Neural progenitor cell (in vitro differentiated cells): Measurements from ENCODE around the gene SERPINH1. TPM values are rescaled to one million over a fixed set of nuclear protein-coding genes. Genes with fewer than 3 reads are reported as not detected.

Experiments used
- DNase-seq: peaks from one replicate; pipeline ENCODE4 v3.0.0-alpha.2; 2016; ENCODE audit warnings: low spot score
- H2AFZ ChIP-seq: fragments of 200-600 bp; sonication (generic); replicated peaks from 2 replicates; pipeline ENCODE4 v1.6.1; 2016; ENCODE audit warnings: antibody characterized with exemption
- H3F3A ChIP-seq: fragments of 200-600 bp; sonication (generic); 2 replicates; pipeline ENCODE4 v1.6.1; 2016; ENCODE audit warnings: antibody characterized with exemption, low read depth
- H3K27ac ChIP-seq: fragments of 200-600 bp; sonication (generic); 2 replicates; pipeline ENCODE4 v1.5.1; 2016; ENCODE audit warnings: mild to moderate bottlenecking
- H3K27me3 ChIP-seq: fragments of 200-600 bp; sonication (generic); 2 replicates; pipeline ENCODE4 v1.6.1; 2016; ENCODE audit warnings: mild to moderate bottlenecking, moderate library complexity
- H3K36me3 ChIP-seq: fragments of 200-600 bp; sonication (generic); 2 replicates; pipeline ENCODE4 v1.5.1; 2016
- H3K4me1 ChIP-seq: fragments of 200-600 bp; sonication (generic); 2 replicates; pipeline ENCODE4 v1.6.1; 2016; ENCODE audit warnings: mixed run types
- H3K4me2 ChIP-seq: fragments of 200-600 bp; sonication (generic); 2 replicates; pipeline ENCODE4 v1.6.1; 2016
- H3K4me3 ChIP-seq: fragments of 200-600 bp; sonication (generic); 2 replicates; pipeline ENCODE4 v1.5.1; 2016
- H3K79me2 ChIP-seq: fragments of 200-600 bp; sonication (generic); 2 replicates; pipeline ENCODE4 v1.6.1; 2016; ENCODE audit warnings: low read depth
- H3K9ac ChIP-seq: fragments of 200-600 bp; sonication (generic); 2 replicates; pipeline ENCODE4 v1.6.1; 2016
- H3K9me3 ChIP-seq: fragments of 200-600 bp; sonication (generic); 2 replicates; pipeline ENCODE4 v1.5.1; 2016; ENCODE audit warnings: low read depth
- H4K20me1 ChIP-seq: fragments of 200-600 bp; sonication (generic); 2 replicates; pipeline ENCODE4 v1.6.1; 2016; ENCODE audit warnings: low read depth
- H3K27ac Mint-ChIP-seq: 3 replicates; pipeline ENCODE4 v1.8.0; 2021; ENCODE audit warnings: mixed read lengths
- H3K27me3 Mint-ChIP-seq: 2 replicates; pipeline ENCODE4 v1.8.0; 2022; ENCODE audit warnings: low read depth, mild to moderate bottlenecking, inconsistent platforms, moderate library complexity, mixed read lengths; ENCODE audit not compliant: insufficient read depth
- H3K36me3 Mint-ChIP-seq: 3 replicates; pipeline ENCODE4 v1.8.0; 2021; ENCODE audit warnings: mixed read lengths
- H3K4me1 Mint-ChIP-seq: 3 replicates; pipeline ENCODE4 v1.8.0; 2021; ENCODE audit warnings: mixed read lengths
- H3K4me3 Mint-ChIP-seq: 3 replicates; pipeline ENCODE4 v1.8.0; 2021; ENCODE audit warnings: mild to moderate bottlenecking, moderate library complexity, mixed read lengths
- H3K9me3 Mint-ChIP-seq: 3 replicates; pipeline ENCODE4 v1.8.0; 2020; ENCODE audit warnings: mixed read lengths
- CTCF ChIP-seq: fragments of 200-600 bp; sonication (generic); IDR thresholded peaks from 2 replicates; pipeline ENCODE4 v1.5.1; 2017; ENCODE audit warnings: antibody characterized with exemption, mild to moderate bottlenecking
- EZH2 ChIP-seq: fragments of 200-600 bp; sonication (generic); IDR thresholded peaks from 2 replicates; pipeline ENCODE4 v1.6.1; 2017; ENCODE audit warnings: antibody characterized with exemption, mild to moderate bottlenecking, moderate library complexity
- EZH2phosphoT487 ChIP-seq: fragments of 200-600 bp; sonication (generic); IDR thresholded peaks from 2 replicates; pipeline ENCODE4 v1.6.1; 2017; ENCODE audit warnings: antibody characterized with exemption
- total RNA-seq: library from RNA; depleted of rRNA; stranded (reverse); fragments of >200 nt; gene quantifications from 2 replicates; pipeline ENCODE4 v1.2.3, GENCODE V29; 2015; ENCODE audit warnings: low replicate concordance

The SERPINH1 gene
- total RNA-seq, 1 donor from 2014 or later: 219 TPM

GRCh38 chr11:75579841-75580240, 17.8 kb downstream of the SERPINH1 start:
- Histone ChIP-seq H3F3A (peaks cover 49% of the 10 kb centered on the region), H3K9me3 (no peaks in the 10 kb centered on the region), H3K79me2 (no peaks in the 10 kb centered on the region), H4K20me1 (no peaks in the 10 kb centered on the region), H3K27ac (no peak overlapping the region), H3K4me3 (no peak overlapping the region), H2AFZ (no peak overlapping the region), H3K9ac (no peak overlapping the region), H3K4me2 (no peak overlapping the region), H3K27me3 (no peaks in the 10 kb centered on the region), H3K4me1 (peaks cover 16% of the 10 kb centered on the region), H3K36me3 (no peaks in the 10 kb centered on the region)
- no peaks in the 10 kb centered on the region for H3K9me3 Mint-ChIP-seq
- TF ChIP-seq EZH2phosphoT487 (no peak), EZH2 (no peak), CTCF (no peak)
- peaks cover 28% of the 10 kb centered on the region for H3K4me1 Mint-ChIP-seq
- H3K4me3 Mint-ChIP-seq: no peak overlapping the region
- H3K27me3 Mint-ChIP-seq: peaks cover 9% of the 10 kb centered on the region
- peaks cover 3% of the 10 kb centered on the region for H3K36me3 Mint-ChIP-seq
- DNase-seq: no peak
- H3K27ac Mint-ChIP-seq: no peak overlapping the region

- Mint-ChIP-seq H3K9me3 (no peaks in the 10 kb centered on the region), H3K27ac (peak overlapping the region; percentile 95), H3K36me3 (peaks cover 5% of the 10 kb centered on the region), H3K4me1 (peaks cover 25% of the 10 kb centered on the region), H3K4me3 (peak overlapping the region; percentile 82), H3K27me3 (peaks cover 5% of the 10 kb centered on the region)
- H3K9me3 ChIP-seq: no peaks in the 10 kb centered on the region
- H3K4me3 ChIP-seq: no peak overlapping the region
- peak overlapping the region; percentile 92 for H3K4me2 ChIP-seq
- no peaks in the 10 kb centered on the region for H4K20me1 ChIP-seq
- no peak overlapping the region for H3K27ac ChIP-seq
- peaks cover 16% of the 10 kb centered on the region for H3K4me1 ChIP-seq
- H3K36me3 ChIP-seq: no peaks in the 10 kb centered on the region
- H3K9ac ChIP-seq: no peak overlapping the region
- no peaks in the 10 kb centered on the region for H3K27me3 ChIP-seq
- H3K79me2 ChIP-seq: no peaks in the 10 kb centered on the region
- H3F3A ChIP-seq: peaks cover 28% of the 10 kb centered on the region
- no peak for DNase-seq
- TF ChIP-seq CTCF (no peak), EZH2 (no peak), EZH2phosphoT487 (no peak)
- H2AFZ ChIP-seq: peak overlapping the region; percentile 54
Measured at GRCh38 chr11:75582506-75582894, 20.4 kb downstream of the SERPINH1 start.

- Mint-ChIP-seq H3K4me3 (peak overlapping the region; percentile 82), H3K9me3 (no peaks in the 10 kb centered on the region), H3K36me3 (peaks cover 5% of the 10 kb centered on the region), H3K4me1 (peaks cover 25% of the 10 kb centered on the region), H3K27ac (peak overlapping the region; percentile 95), H3K27me3 (peaks cover 5% of the 10 kb centered on the region)
- H4K20me1 ChIP-seq: no peaks in the 10 kb centered on the region
- peak; percentile 90 for DNase-seq
- no peaks in the 10 kb centered on the region for H3K36me3 ChIP-seq
- no peaks in the 10 kb centered on the region for H3K79me2 ChIP-seq
- H3K4me3 ChIP-seq: peak overlapping the region; percentile 74
- TF ChIP-seq EZH2phosphoT487 (no peak), CTCF (peak; percentile 51), EZH2 (no peak)
- no peaks in the 10 kb centered on the region for H3K9me3 ChIP-seq
- peaks cover 28% of the 10 kb centered on the region for H3F3A ChIP-seq
- peak overlapping the region; percentile 89 for H3K27ac ChIP-seq
- H3K4me1 ChIP-seq: peaks cover 16% of the 10 kb centered on the region
- H3K4me2 ChIP-seq: peak overlapping the region; percentile 92
- peak overlapping the region; percentile 54 for H2AFZ ChIP-seq
- H3K27me3 ChIP-seq: no peaks in the 10 kb centered on the region
- peak overlapping the region; percentile 70 for H3K9ac ChIP-seq
Measured at GRCh38 chr11:75582895-75583717, 21.1 kb downstream of the SERPINH1 start.
